DOHH2 (cell line): ENCODE results near the gene ZYX.

Experiments
- H3F3A ChIP-seq: fragments of 200-600 bp; sonication (generic), shearing (Covaris generic); 2 replicates; pipeline ENCODE4 v1.6.0; 2016; ENCODE audit warnings: antibody characterized with exemption, mild to moderate bottlenecking; ENCODE audit not compliant: control insufficient read depth, insufficient read depth
- H3K27ac ChIP-seq: fragments of 200-600 bp; sonication (generic); 2 replicates; pipeline ENCODE4 v1.5.1; 2014; ENCODE audit warnings: low read depth, mild to moderate bottlenecking, low read length, moderate library complexity
- H3K27me3 ChIP-seq: fragments of 200-600 bp; sonication (generic); 2 replicates; pipeline ENCODE4 v1.6.1; 2014; ENCODE audit warnings: mild to moderate bottlenecking, low read length, mixed read lengths; ENCODE audit not compliant: control insufficient read depth
- H3K36me3 ChIP-seq: fragments of 200-600 bp; sonication (generic); 2 replicates; pipeline ENCODE4 v1.6.1; 2014; ENCODE audit warnings: mild to moderate bottlenecking, low read length, moderate library complexity, mixed read lengths; ENCODE audit not compliant: control insufficient read depth
- H3K4me1 ChIP-seq: fragments of 200-600 bp; sonication (generic); 2 replicates; pipeline ENCODE4 v1.6.1; 2014; ENCODE audit warnings: mild to moderate bottlenecking, low read length, mixed read lengths; ENCODE audit not compliant: control insufficient read depth
- H3K4me2 ChIP-seq: fragments of 200-600 bp; sonication (generic); 2 replicates; pipeline ENCODE4 v1.6.0; 2014; ENCODE audit warnings: mild to moderate bottlenecking, low read length, moderate library complexity
- H3K4me3 ChIP-seq: fragments of 200-600 bp; sonication (generic); 2 replicates; pipeline ENCODE4 v1.5.1; 2014; ENCODE audit warnings: mild to moderate bottlenecking, low read length, mixed read lengths
- H3K79me2 ChIP-seq: fragments of 200-600 bp; sonication (generic); 2 replicates; pipeline ENCODE4 v1.6.1; 2014; ENCODE audit warnings: mild to moderate bottlenecking, low read length, mixed read lengths; ENCODE audit not compliant: control insufficient read depth
- H3K9me2 ChIP-seq: fragments of 200-600 bp; sonication (generic); replicated peaks from 2 replicates; pipeline ENCODE4 v1.6.1; 2014; ENCODE audit warnings: mild to moderate bottlenecking, low read length, mixed read lengths; ENCODE audit not compliant: control insufficient read depth
- H3K9me3 ChIP-seq: fragments of 200-600 bp; sonication (generic); 2 replicates; pipeline ENCODE4 v1.6.1; 2014; ENCODE audit warnings: antibody characterized with exemption, low read length, mixed read lengths; ENCODE audit not compliant: control insufficient read depth, insufficient read depth
- H4K20me1 ChIP-seq: fragments of 200-600 bp; sonication (generic); 2 replicates; pipeline ENCODE4 v1.6.0; 2014; ENCODE audit warnings: low read depth, mild to moderate bottlenecking, antibody characterized with exemption, low read length, moderate library complexity; ENCODE audit not compliant: control insufficient read depth, insufficient read depth
- EZH2phosphoT487 ChIP-seq: fragments of 200-600 bp; sonication (generic); IDR thresholded peaks from 2 replicates; pipeline ENCODE4 v1.6.1; 2017; ENCODE audit warnings: borderline replicate concordance, mild to moderate bottlenecking, antibody characterized with exemption, low read length, moderate library complexity, mixed read lengths
- TF ChIP-seq, protein P1 (sequence below): fragments of 200-600 bp; sonication (generic); IDR thresholded peaks from one replicate; pipeline ENCODE4 v1.5.1; 2014; ENCODE audit warnings: antibody characterized with exemption, mild to moderate bottlenecking, low read depth, low read length; ENCODE audit not compliant: poor library complexity, severe bottlenecking

Gene ZYX

DNA sequence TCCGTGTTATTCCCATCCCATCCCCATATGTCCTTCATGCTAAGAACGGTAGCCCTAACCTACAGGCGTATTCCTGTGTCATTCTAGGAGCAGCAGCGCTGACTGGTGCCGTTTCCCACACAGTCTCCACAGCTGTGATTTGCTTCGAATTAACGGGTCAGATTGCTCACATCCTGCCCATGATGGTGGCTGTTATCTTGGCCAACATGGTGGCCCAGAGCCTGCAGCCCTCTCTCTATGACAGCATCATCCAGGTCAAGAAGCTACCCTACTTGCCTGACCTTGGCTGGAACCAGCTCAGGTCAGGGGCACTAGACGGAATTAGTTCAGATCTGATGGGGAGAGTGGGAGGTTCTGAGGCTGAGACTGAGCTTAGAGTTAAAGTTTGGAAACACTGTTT, 39.3 kb upstream of the ZYX start:
- Histone ChIP-seq H3F3A (no peaks in the 10 kb centered on the region), H3K4me2 (no peak overlapping the region), H3K4me1 (no peaks in the 10 kb centered on the region), H3K27ac (no peak overlapping the region), H3K79me2 (no peaks in the 10 kb centered on the region), H3K9me2 (no peaks in the 10 kb centered on the region), H4K20me1 (no peaks in the 10 kb centered on the region), H3K27me3 (peaks cover 21% of the 10 kb centered on the region), H3K4me3 (no peak overlapping the region), H3K9me3 (no peaks in the 10 kb centered on the region), H3K36me3 (no peaks in the 10 kb centered on the region)
- TF ChIP-seq EZH2phosphoT487: no peak
- TF ChIP-seq, protein P1, sequence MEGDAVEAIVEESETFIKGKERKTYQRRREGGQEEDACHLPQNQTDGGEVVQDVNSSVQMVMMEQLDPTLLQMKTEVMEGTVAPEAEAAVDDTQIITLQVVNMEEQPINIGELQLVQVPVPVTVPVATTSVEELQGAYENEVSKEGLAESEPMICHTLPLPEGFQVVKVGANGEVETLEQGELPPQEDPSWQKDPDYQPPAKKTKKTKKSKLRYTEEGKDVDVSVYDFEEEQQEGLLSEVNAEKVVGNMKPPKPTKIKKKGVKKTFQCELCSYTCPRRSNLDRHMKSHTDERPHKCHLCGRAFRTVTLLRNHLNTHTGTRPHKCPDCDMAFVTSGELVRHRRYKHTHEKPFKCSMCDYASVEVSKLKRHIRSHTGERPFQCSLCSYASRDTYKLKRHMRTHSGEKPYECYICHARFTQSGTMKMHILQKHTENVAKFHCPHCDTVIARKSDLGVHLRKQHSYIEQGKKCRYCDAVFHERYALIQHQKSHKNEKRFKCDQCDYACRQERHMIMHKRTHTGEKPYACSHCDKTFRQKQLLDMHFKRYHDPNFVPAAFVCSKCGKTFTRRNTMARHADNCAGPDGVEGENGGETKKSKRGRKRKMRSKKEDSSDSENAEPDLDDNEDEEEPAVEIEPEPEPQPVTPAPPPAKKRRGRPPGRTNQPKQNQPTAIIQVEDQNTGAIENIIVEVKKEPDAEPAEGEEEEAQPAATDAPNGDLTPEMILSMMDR: no peak

DNA sequence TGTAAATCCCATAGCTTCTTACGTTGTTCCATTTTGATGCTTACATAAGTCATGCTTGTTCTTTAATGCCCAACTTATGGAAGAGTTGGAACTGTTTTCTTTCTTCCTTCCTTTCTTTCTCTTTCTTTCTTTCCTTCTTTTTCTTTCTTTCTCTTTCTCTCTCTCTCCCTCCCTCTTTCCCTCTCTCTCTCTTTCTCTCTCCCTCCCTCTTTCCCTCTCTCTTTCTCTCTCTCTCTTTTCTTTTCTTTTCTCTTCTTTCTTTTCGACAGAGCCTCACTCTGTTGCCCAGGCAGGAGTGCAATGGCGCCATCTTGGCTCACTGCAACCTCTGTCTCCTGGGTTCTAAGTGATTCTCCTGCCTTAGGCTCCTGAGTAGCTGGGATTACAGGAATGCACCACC, 37.5 kb upstream of the ZYX start:
- Histone ChIP-seq H4K20me1 (no peaks in the 10 kb centered on the region), H3K27me3 (peaks cover 26% of the 10 kb centered on the region), H3K9me3 (no peaks in the 10 kb centered on the region), H3K36me3 (no peaks in the 10 kb centered on the region), H3K27ac (no peak overlapping the region), H3K79me2 (no peaks in the 10 kb centered on the region), H3K9me2 (no peaks in the 10 kb centered on the region), H3K4me1 (no peaks in the 10 kb centered on the region), H3K4me3 (no peak overlapping the region), H3K4me2 (no peak overlapping the region), H3F3A (no peaks in the 10 kb centered on the region)
- no peak for TF ChIP-seq EZH2phosphoT487
- TF ChIP-seq, protein P1: no peak

DNA sequence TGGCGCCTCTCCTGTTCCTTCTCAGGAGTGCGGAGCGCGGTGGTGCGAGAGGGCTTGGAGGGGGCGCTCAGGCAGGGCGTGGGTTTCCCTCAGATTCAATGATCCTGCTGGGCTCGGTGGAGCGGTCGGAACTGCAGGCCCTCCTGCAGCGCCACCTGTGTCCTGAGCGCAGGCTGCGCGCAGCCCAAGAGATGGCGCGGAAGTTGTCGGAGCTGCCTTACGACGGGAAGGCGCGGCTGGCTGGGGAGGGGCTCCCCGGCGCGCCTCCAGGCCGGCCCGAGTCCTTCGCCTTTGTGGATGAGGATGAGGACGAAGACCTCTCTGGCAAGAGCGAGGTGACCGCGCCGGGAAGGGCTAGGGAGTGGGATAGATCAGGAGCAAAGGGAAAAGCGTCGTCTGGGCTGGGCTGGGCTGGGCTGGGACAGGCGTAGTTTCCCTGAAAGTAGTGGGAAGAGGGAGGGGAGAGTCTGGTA, 35.7 kb upstream of the ZYX start:
- peaks cover 26% of the 10 kb centered on the region for H3K27me3 ChIP-seq
- no peaks in the 10 kb centered on the region for H3F3A ChIP-seq
- no peaks in the 10 kb centered on the region for H3K9me3 ChIP-seq
- no peak overlapping the region for H3K4me3 ChIP-seq
- H3K79me2 ChIP-seq: no peaks in the 10 kb centered on the region
- no peak overlapping the region for H3K27ac ChIP-seq
- H4K20me1 ChIP-seq: no peaks in the 10 kb centered on the region
- no peaks in the 10 kb centered on the region for H3K36me3 ChIP-seq
- no peaks in the 10 kb centered on the region for H3K9me2 ChIP-seq
- TF ChIP-seq EZH2phosphoT487: no peak
- TF ChIP-seq, protein P1: no peak
- no peak overlapping the region for H3K4me2 ChIP-seq
- no peaks in the 10 kb centered on the region for H3K4me1 ChIP-seq
